SJCRH30 (cell line): Measurements from ENCODE around the gene RIOK2. TPM values are rescaled to one million over a fixed set of nuclear protein-coding genes. Genes with fewer than 3 reads are reported as not detected.

ENCODE experiments used
- DNase-seq, 2 experiments: peaks; one replicate each; pipeline ENCODE4 v3.0.0-alpha.2; 2015 to 2020
- H3K27ac ChIP-seq: fragments of 250-450 bp; sonication (Bioruptor Pico); 2 replicates; pipeline ENCODE4 v1.5.1; 2020; ENCODE audit warnings: mild to moderate bottlenecking, moderate library complexity
- H3K27me3 ChIP-seq: fragments of 250-450 bp; sonication (Bioruptor Pico); 2 replicates; pipeline ENCODE4 v1.5.1; 2020; ENCODE audit warnings: mild to moderate bottlenecking, moderate library complexity
- H3K36me3 ChIP-seq: fragments of 250-450 bp; sonication (Bioruptor Pico); 2 replicates; pipeline ENCODE4 v1.5.1; 2020; ENCODE audit warnings: mild to moderate bottlenecking, moderate library complexity
- H3K4me1 ChIP-seq: fragments of 250-450 bp; sonication (Bioruptor Pico); 2 replicates; pipeline ENCODE4 v1.5.1; 2020; ENCODE audit warnings: mild to moderate bottlenecking, moderate library complexity
- H3K4me3 ChIP-seq: fragments of 250-450 bp; sonication (Bioruptor Pico); 2 replicates; pipeline ENCODE4 v1.5.1; 2020; ENCODE audit warnings: mild to moderate bottlenecking, moderate library complexity
- H3K9me3 ChIP-seq: fragments of 250-450 bp; sonication (Bioruptor Pico); replicated peaks from 2 replicates; pipeline ENCODE4 v1.5.1; 2020; ENCODE audit warnings: mild to moderate bottlenecking, moderate library complexity
- total RNA-seq: library from RNA; depleted of rRNA; stranded (reverse); fragments of >200 nt; shearing (Covaris generic); gene quantifications from 2 replicates; pipeline ENCODE4 v1.2.3, GENCODE V29; 2014; rRNA removed

The RIOK2 gene
- total RNA-seq: 47.2 and 53.5 TPM in 2 replicates

DNA sequence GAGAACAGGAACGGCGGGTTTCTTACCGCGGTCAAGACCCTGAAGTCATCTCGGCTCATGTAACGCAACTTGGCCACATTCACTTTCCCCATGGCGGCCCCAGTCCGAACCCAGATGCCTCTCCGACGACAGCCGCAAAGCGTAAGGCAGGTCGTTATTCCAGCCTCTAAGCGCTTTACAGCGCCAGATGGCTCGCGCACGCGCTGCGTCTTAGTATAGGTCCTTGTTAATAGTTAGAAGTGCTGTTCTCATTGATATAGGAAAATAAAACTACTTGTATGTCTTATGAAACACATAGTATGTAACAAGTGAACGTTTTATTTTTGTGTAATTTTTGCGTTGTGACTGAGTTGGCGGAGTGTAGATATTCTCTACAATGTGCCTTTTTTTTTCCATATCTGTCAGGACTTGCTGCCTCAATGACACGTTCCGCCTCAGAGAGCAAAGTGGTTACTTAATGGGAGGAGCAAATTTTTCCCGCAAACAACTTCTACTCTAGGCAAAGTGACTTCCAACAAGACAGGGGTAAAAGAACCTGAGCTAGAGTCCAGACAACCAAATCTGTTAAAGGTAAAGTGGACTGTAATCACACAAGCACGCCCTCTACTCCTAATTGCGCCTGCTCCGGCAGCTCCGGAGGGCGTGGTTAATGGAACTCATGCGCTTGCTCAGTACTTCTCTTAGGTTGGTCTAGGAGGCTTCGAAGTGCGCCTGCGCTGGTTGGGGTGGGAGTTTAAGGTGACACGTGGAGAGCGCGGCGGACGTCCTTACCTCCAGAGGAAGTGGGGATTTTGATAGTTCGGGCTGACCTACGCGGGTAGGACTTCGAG, at the start of gene RIOK2:
Gene RIOK2 (minus strand): TSS at position 148 of the 830 bp plus-strand sequence. CDS start 56 bp downstream, at position 92.
- Histone ChIP-seq H3K9me3 (no peaks in the 10 kb centered on the region), H3K4me3 (peak within 1 kb of the TSS; percentile 71), H3K36me3 (peaks cover 13% of the 10 kb centered on the region), H3K27me3 (no peaks in the 10 kb centered on the region), H3K27ac (peak within 1 kb of the TSS; percentile 96), H3K4me1 (no peaks in the 10 kb centered on the region)
- DNase-seq: peak; percentile 98 to 99

DNA sequence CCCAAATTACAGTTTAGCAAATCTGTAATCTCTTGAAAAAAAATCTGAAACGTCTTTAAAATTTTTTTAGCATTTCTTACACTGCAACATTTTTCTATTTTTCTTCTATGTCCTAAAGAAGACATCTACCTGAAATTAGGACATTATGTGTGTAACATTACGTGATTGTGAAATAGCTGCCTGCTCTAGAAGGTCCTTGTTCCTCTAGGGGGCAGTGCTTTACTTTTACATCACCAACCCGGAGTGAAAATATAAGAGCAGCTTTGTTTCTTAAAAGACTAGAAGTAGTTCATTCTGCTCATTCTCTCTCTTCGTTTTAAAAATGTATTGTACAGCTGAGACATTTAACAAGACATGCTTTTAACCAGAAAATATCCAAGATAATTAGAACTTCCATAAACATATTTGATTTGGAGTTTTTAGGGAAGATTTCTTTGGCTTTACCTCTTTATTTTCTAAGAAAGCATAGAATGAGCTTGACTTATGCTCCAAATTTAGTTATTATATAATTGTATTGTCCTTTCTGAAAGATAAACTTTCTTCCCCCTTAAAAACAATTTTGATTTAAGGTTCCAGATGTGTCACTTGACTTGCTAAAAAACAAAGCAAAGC, 48.1 kb upstream of the RIOK2 start:
- Histone ChIP-seq H3K36me3 (no peaks in the 10 kb centered on the region), H3K27me3 (no peaks in the 10 kb centered on the region), H3K9me3 (peaks cover 4% of the 10 kb centered on the region; the same call in 1 of the 2 replicates), H3K4me1 (no peaks in the 10 kb centered on the region), H3K27ac (no peak overlapping the region), H3K4me3 (no peak overlapping the region)
- peak; percentile 46 to 81 for DNase-seq

DNA sequence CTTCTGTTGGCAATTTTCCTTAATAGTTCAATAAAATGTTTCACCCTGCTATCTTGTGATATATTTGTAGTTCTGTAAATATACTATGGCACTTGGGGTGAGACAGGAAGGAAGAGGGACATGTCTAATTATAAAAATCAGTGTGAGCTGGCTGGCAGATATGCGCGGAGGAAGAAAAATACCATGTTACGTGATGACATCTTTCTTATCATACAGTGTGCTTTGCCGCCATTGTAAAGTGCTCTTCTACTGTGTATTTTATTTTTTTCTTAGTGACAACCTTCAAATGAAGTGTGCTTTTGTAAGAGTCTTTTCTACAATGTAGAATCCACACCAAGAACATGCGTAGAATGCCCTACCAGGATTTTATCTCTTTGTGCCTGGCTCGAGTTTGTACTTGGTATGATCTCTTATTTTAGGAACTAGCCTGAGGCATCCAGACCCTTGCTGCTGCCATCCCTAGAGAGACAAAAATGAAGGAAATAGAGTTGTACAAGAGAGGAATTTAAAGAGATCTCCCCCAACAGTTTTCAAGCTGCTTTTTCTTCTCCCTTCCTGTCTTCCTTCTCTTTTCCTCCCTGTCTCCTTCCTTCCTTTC, 46.7 kb upstream of the RIOK2 start:
- Histone ChIP-seq H3K4me3 (no peak overlapping the region), H3K36me3 (no peaks in the 10 kb centered on the region), H3K4me1 (no peaks in the 10 kb centered on the region), H3K27ac (no peak overlapping the region), H3K27me3 (no peaks in the 10 kb centered on the region), H3K9me3 (peaks cover 4% of the 10 kb centered on the region; the same call in 1 of the 2 replicates)
- no peak for DNase-seq

DNA sequence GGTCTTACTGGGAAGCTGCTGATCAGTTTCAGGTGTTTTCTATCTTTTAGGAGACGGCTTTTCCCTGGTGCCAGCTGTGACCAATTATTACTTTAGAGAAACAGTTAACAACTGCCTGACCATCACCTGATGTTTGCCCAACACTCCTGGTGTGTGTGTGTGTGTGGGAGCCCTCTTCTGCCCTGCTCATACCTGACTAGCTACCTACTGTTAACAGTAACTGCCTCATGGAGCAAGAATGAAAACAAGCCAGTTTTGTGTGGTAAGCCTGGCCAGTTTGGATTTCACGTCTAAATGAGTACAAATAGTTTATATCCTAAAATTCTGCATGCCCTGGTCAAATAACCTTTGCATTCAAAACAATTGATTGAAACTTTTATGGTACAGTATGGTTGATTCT, 46.1 kb upstream of the RIOK2 start:
- Histone ChIP-seq H3K27me3 (no peaks in the 10 kb centered on the region), H3K4me1 (no peaks in the 10 kb centered on the region), H3K27ac (no peak overlapping the region), H3K4me3 (no peak overlapping the region), H3K36me3 (no peaks in the 10 kb centered on the region), H3K9me3 (no peaks in the 10 kb centered on the region; the same call in 1 of the 2 replicates)
- DNase-seq: no peak

DNA sequence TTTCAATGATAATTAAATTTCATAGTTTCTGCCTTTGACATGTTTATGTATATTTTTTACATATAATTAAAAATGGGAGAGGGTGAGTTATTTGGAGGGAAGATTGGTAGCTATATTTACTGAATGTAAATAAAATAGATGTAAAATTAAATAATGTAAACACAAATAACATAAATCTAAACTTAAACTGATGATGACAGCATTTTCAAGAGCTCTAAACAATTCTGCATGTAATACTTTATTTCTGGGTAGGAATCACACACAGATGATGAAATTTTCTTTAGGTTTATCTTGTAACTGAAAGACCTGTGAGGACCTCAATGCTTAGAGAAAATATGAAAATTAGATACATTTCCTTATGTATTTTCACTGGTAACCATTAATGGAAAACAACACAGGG, 42.2 kb upstream of the RIOK2 start:
- Histone ChIP-seq H3K36me3 (no peaks in the 10 kb centered on the region), H3K27ac (no peak overlapping the region), H3K4me1 (no peaks in the 10 kb centered on the region), H3K9me3 (no peaks in the 10 kb centered on the region), H3K27me3 (no peaks in the 10 kb centered on the region), H3K4me3 (no peak overlapping the region)
- no peak for DNase-seq

DNA sequence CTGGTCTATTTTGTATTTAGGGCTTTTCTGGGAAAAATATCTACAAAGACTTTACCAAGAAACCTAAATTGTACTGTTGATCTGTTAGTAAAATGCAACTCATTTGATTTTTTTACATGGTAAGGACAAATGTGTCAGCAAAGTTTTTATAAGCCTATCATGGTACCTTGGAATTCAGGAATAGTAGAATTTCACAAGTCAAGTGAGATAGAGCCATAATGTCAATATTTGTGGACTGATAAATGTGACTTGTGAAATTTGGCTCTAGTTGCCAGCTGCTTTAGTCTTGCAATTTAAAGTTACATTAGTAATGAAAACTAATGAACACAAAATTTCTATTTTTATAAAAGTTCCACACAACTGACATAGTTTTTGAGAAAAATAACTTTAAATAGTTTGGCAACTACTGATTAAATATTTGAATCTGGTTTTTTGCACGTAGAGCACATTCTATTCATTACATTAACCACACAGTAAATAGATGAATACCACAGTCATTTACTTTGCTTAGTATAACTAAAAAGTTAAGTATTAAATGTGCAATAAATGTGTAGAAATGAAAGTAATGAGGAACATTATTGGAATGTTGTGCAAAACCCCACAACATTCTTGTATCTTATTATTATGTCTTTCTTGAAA, 41.2 kb upstream of the RIOK2 start:
- no peaks in the 10 kb centered on the region for H3K9me3 ChIP-seq
- H3K27ac ChIP-seq: no peak overlapping the region
- no peak for DNase-seq
- H3K4me1 ChIP-seq: no peaks in the 10 kb centered on the region
- no peaks in the 10 kb centered on the region for H3K27me3 ChIP-seq
- no peaks in the 10 kb centered on the region for H3K36me3 ChIP-seq
- no peak overlapping the region for H3K4me3 ChIP-seq

DNA sequence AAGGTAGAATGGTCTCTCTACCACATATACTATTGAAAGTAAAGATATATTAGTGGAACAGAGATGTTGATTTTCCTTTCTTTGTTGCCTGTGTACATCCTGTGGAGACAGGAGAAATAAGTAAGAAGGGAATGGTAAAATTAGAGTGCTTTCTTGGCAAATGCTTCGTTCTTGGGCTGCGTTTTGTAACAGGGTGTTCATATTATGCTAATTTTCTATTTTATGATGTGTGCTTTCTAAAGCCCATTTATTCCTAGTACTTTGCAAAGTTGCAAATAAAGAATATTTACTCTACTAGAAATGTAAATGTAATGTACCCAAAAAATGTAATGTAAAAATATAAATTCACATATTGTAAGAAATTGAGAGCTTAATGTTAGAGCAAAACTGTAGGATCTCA, 40.5 kb upstream of the RIOK2 start:
- no peaks in the 10 kb centered on the region for H3K9me3 ChIP-seq
- H3K4me3 ChIP-seq: no peak overlapping the region
- H3K27ac ChIP-seq: no peak overlapping the region
- no peaks in the 10 kb centered on the region for H3K36me3 ChIP-seq
- no peaks in the 10 kb centered on the region for H3K4me1 ChIP-seq
- no peaks in the 10 kb centered on the region for H3K27me3 ChIP-seq
- no peak for DNase-seq

DNA sequence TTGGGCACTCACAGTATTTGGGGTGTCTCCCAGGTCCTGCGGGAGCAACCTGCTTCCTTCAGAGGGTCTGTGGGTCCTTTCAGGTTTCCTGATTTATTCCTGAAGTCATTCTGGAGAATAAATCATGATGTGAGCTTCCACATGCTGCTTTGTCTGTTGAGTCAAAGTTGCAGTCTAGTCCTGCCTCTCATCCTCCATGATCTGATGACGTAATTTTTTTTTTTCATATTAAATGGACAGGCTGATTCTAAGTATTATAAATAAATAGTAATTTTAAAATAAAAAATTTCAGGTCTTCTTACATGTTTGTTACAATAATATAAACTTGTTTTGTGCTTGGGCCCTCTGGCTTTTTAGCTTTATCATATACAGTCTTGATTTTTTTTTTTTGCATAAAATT, 26.3 kb upstream of the RIOK2 start:
- Histone ChIP-seq H3K9me3 (no peaks in the 10 kb centered on the region), H3K27me3 (no peaks in the 10 kb centered on the region), H3K4me3 (no peak overlapping the region), H3K4me1 (no peaks in the 10 kb centered on the region), H3K27ac (no peak overlapping the region), H3K36me3 (no peaks in the 10 kb centered on the region)
- DNase-seq: no peak

DNA sequence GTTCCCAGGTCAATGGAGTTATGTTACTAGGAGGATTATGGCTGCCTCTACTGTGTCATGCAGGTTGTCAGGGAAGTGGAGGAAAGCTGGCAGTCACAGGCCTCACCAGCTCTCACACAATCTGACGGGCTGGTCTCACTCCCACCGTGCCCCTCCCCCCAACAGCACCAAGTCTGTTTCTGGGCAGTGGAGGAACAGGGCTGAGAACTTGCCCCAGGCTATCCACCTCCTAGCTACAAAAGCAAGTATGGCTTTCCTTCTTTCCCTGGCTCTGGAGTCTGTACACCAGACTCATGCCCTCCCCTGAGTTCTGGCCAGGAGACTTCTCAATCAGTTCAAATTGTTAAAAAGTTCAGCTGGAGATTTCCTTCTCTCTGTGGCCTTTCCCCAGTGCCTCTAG, 25.7 kb upstream of the RIOK2 start:
- Histone ChIP-seq H3K27ac (no peak overlapping the region), H3K4me1 (no peaks in the 10 kb centered on the region), H3K27me3 (no peaks in the 10 kb centered on the region), H3K4me3 (no peak overlapping the region), H3K9me3 (no peaks in the 10 kb centered on the region), H3K36me3 (no peaks in the 10 kb centered on the region)
- peak in 1 of 2 experiments; percentile 7 for DNase-seq

DNA sequence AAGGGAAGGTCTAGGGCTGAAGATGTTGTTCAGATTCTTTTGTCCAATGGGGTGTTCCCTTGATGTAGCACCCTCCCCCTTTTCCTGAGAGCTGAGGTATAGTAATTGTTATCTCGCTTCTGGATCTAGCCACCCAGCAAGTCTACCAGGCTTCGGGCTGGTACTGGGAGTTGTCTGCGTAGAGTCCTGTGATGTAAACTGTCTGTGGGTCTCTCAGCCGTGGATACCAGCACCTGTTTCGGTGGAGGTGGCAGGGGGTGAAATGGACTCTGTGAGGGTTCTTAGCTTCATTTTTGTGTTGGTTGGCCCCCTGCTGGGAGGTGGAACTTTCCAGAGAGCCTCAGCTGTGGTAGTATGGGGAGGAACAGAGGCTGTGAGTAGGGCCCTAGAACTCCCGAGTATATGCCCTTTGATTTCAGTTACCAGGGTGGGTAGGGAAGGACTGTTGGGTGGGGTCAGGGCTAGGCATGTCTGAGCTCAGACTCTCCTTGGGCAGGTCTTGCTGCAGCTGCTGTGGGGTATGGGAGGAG, 25.2 kb upstream of the RIOK2 start:
- no peak overlapping the region for H3K27ac ChIP-seq
- H3K4me1 ChIP-seq: no peaks in the 10 kb centered on the region
- H3K27me3 ChIP-seq: no peaks in the 10 kb centered on the region
- no peaks in the 10 kb centered on the region for H3K36me3 ChIP-seq
- no peak overlapping the region for H3K4me3 ChIP-seq
- DNase-seq: peak in 1 of 2 experiments; percentile 20
- no peaks in the 10 kb centered on the region for H3K9me3 ChIP-seq

DNA sequence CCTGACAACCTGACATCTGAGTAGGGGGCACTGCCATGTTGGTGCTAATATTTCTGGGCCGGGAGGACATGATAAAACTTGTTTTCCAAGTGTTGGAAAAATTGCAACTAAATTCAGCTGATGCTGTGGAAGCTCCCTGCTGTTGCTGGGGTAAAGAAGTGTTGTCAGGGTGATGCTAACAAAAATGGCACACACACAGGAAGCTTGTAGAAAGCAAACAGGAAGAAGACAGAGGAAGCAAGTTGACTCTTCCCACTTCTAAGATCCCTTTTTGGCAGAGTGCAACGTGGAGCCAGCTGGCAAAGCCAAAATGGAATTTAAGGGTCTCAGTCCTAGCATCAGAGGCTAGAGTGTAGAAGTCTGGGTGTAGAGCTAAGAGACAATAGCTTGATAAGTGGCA, 11.3 kb upstream of the RIOK2 start:
- H3K27ac ChIP-seq: peak overlapping the region; percentile 82
- H3K4me1 ChIP-seq: peaks cover 8% of the 10 kb centered on the region
- no peaks in the 10 kb centered on the region for H3K27me3 ChIP-seq
- no peaks in the 10 kb centered on the region for H3K9me3 ChIP-seq
- peak in 1 of 2 experiments; percentile 33 for DNase-seq
- no peak overlapping the region for H3K4me3 ChIP-seq
- H3K36me3 ChIP-seq: no peaks in the 10 kb centered on the region

DNA sequence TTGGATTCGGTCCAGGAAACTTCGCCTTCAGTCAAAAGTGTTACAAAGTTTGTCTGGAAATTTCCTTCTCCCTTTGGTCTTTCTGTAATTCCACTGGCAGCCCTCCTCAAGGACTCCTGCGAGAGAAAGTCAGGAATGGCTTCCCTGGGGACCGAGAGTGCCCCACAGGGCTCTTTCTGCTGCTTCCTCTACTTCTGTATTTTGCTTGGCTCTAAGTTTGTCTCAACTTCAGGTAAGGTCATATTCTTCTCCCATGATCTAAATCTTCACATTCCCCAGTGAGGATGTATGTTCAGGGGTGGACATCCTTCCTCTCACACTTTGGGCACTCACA, 10.3 kb upstream of the RIOK2 start:
- Histone ChIP-seq H3K4me1 (peaks cover 8% of the 10 kb centered on the region), H3K27me3 (no peaks in the 10 kb centered on the region), H3K9me3 (no peaks in the 10 kb centered on the region), H3K4me3 (peak overlapping the region; percentile 54), H3K27ac (peak overlapping the region; percentile 82), H3K36me3 (no peaks in the 10 kb centered on the region)
- no peak for DNase-seq

DNA sequence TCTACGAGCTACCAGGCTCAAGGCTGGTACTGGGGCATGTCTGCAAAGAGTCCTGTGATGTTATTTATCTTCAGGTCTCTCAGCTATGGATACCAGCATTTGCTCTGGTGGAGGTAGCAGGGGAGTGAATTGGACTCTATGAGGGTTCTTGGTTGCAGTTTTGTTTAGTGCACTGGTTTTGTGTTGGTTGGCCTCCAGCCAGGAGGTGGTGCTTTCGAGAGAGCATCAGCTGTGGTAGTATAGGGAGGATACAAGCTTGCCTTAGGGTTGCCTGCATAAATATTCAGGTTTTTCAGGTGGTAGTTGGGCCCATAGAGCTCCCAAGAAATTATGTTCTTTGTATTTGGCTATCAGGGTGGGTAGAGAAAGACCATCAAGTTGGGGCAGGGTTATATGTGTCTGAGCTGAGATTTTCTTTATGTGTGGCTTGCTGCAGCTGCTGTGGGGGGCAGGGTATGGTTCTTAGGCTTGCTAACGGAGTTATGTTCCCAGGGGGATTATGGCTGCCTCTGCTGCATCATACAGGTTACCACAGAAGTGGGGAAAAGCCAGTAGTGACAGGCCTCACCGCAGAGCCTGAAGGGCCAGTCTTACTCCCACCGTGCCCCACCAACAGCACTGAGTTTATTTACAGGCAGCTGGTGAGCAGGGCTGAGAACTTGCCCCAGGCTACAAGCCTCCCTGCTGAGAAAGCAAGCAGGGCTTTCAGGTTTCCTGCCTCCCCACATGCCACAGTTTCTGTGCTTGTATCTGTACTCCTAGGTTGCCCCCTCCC, 9.7 kb upstream of the RIOK2 start:
- Histone ChIP-seq H3K27ac (peak overlapping the region; percentile 82), H3K4me3 (peak overlapping the region; percentile 54), H3K9me3 (no peaks in the 10 kb centered on the region), H3K36me3 (no peaks in the 10 kb centered on the region), H3K4me1 (peaks cover 8% of the 10 kb centered on the region), H3K27me3 (no peaks in the 10 kb centered on the region)
- DNase-seq: peak; percentile 97 to 98

DNA sequence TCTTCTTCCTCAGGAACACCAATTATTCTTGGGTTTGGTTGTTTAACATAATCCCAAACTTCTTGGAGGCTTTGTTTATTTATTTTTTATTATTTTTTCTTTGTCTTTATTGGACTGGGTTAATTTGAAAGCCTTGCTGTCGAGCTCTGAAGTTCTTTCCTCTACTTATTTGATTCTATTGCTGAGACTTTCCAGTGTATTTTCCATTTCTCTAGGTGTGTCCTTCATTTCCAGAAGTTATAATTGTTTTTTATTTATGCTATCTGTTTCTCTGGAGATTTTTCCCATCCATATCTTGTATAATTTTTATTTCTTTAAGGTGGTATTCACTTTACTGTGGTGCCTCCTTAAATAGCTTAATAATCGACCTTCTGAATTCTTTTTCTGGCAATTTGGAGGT, 8.8 kb upstream of the RIOK2 start:
- Histone ChIP-seq H3K4me3 (peak overlapping the region; percentile 54; the same call in 1 of the 2 replicates), H3K4me1 (peaks cover 8% of the 10 kb centered on the region), H3K9me3 (no peaks in the 10 kb centered on the region), H3K27ac (peak overlapping the region; percentile 82; the same call in 1 of the 2 replicates), H3K27me3 (no peaks in the 10 kb centered on the region), H3K36me3 (no peaks in the 10 kb centered on the region)
- DNase-seq: no peak
